ENCODE measurements around the gene DTX2. TPM values are rescaled to one million over a fixed set of nuclear protein-coding genes. Genes with fewer than 3 reads are reported as not detected.
A peak's percentile ranks its signal among the peaks of the same experiment; 100 is the strongest.
"Not testable (repeated sequence)": the region's sequence is repeated elsewhere in the genome, so short reads cannot be mapped to it uniquely, and the experiment has no call there.

DTX2 gene
- 5.2 and 6.1 TPM in 2 replicates for total RNA-seq

- not testable (repeated sequence) for DNase-seq (ENCODE audit: low read depth)
- H3K4me3 ChIP-seq (ENCODE audit: low read depth, low read length): peak within 1 kb of the TSS; percentile 48
These were observed at the start of gene DTX2 for GRCh38 chr7:76461464-76462101. TSS of gene DTX2 (plus strand) at chr7:76461709. CDS start at chr7:76480510, 18,801 bp downstream.

GRCh38 chr7:76412249-76412648, 49.3 kb upstream of the DTX2 start:
- no peak overlapping the region for H3K4me3 ChIP-seq (ENCODE audit: low read depth, low read length)
- no peak for TF ChIP-seq CTCF (IDR thresholded peaks at IDR 0.05; ENCODE audit: insufficient read depth, low read depth, low read length)
- DNase-seq (ENCODE audit: low read depth): no peak

- not testable (repeated sequence) for H3K4me3 ChIP-seq (ENCODE audit: low read depth, low read length); DNase-seq (ENCODE audit: low read depth)
These were observed 43.7 kb upstream of the DTX2 start for GRCh38 chr7:76417654-76418310.

- H3K4me3 ChIP-seq (ENCODE audit: low read depth, low read length): not testable (repeated sequence)
- peak; percentile 95 for DNase-seq (ENCODE audit: low read depth)
These were observed 40.4 kb upstream of the DTX2 start for GRCh38 chr7:76421097-76421496.

GRCh38 chr7:76423666-76424412, 37.7 kb upstream of the DTX2 start:
- no peak for TF ChIP-seq CTCF (IDR thresholded peaks at IDR 0.05; ENCODE audit: insufficient read depth, low read depth, low read length)
- DNase-seq (ENCODE audit: low read depth): peak; percentile 25
- no peak overlapping the region for H3K4me3 ChIP-seq (ENCODE audit: low read depth, low read length)

- no peak for TF ChIP-seq CTCF (IDR thresholded peaks at IDR 0.05; ENCODE audit: insufficient read depth, low read depth, low read length)
- no peak for DNase-seq (ENCODE audit: low read depth)
These were observed 36.9 kb upstream of the DTX2 start, which contains the start of gene ZP3 for GRCh38 chr7:76424413-76425111. TSS of gene ZP3 (plus strand) at chr7:76424950. CDS start at chr7:76424965, 15 bp downstream.

GRCh38 chr7:76425156-76425555, 36.4 kb upstream of the DTX2 start:
- DNase-seq (ENCODE audit: low read depth): no peak
- no peak for TF ChIP-seq CTCF (IDR thresholded peaks at IDR 0.05; ENCODE audit: insufficient read depth, low read depth, low read length)
- no peak overlapping the region for H3K4me3 ChIP-seq (ENCODE audit: low read depth, low read length)

More at GRCh38 chr7:76424413-76425111, 36.9 kb upstream of the DTX2 start, which contains the start of gene ZP3:
- no peak within 1 kb of the TSS for H3K4me3 ChIP-seq (ENCODE audit: low read depth, low read length)

- H3K4me3 ChIP-seq (ENCODE audit: low read depth, low read length); DNase-seq (ENCODE audit: low read depth): not testable (repeated sequence)
These were observed 36.0 kb upstream of the DTX2 start for GRCh38 chr7:76425558-76425957.
